PC-3 (cell line): Measurements from ENCODE around the gene PODN. TPM values are rescaled to one million over a fixed set of nuclear protein-coding genes. Genes with fewer than 3 reads are reported as not detected.

Source experiments
- ATAC-seq: fragments of 200-7000 bp; cut with Tn5 transposase; 2 replicates; pipeline ENCODE4 v1.9.1; 2020; ENCODE audit warnings: mild to moderate bottlenecking, moderate library complexity
- BruUV-seq: library from RNA; stranded (reverse); fragments of 400-500 nt; replicated peaks from 2 replicates; lab custom pipeline; 2021; lab: Mats Ljungman, UMichigan
- CTCF ChIA-PET: fragments of 300-600 bp; sonication (Branson Sonifier 250); formaldehyde crosslinking; loops from one replicate; lab custom pipeline; 2022; ENCODE audit warnings: antibody characterized with exemption; lab: Charles Lee
- POLR2A ChIA-PET: fragments of 300-600 bp; sonication (Branson Sonifier 250); formaldehyde crosslinking; loops from one replicate; lab custom pipeline; 2022; ENCODE audit warnings: antibody characterized with exemption; ENCODE audit not compliant: unreplicated experiment; lab: Charles Lee
- DNase-seq: peaks from one replicate; pipeline ENCODE4 v3.0.0-alpha.2; 2015
- H2AFZ ChIP-seq: fragments of 300-600 bp; sonication (generic); 2 replicates; pipeline ENCODE4 v1.6.0; 2016; ENCODE audit warnings: antibody characterized with exemption, low read length
- H3F3A ChIP-seq: fragments of 300-600 bp; sonication (generic); one replicate; pipeline ENCODE4 v1.6.0; 2017; ENCODE audit warnings: antibody characterized with exemption, low read length, control low read depth, mild to moderate bottlenecking; ENCODE audit not compliant: unreplicated experiment
- H3K27ac ChIP-seq: fragments of 300-600 bp; sonication (generic); 2 replicates; pipeline ENCODE4 v1.5.1; 2016; ENCODE audit warnings: mild to moderate bottlenecking, low read length
- H3K27me3 ChIP-seq: fragments of 300-600 bp; sonication (generic); 2 replicates; pipeline ENCODE4 v1.6.1; 2016; ENCODE audit warnings: low read length, mixed read lengths
- H3K36me3 ChIP-seq: fragments of 300-600 bp; sonication (generic); 2 replicates; pipeline ENCODE4 v1.6.1; 2016; ENCODE audit warnings: low read depth, mixed run types, low read length, mixed read lengths
- H3K4me1 ChIP-seq: fragments of 300-600 bp; sonication (generic); 2 replicates; pipeline ENCODE4 v1.5.1; 2016; ENCODE audit warnings: low read length; ENCODE audit not compliant: insufficient read depth
- H3K4me2 ChIP-seq: fragments of 300-600 bp; sonication (generic); 2 replicates; pipeline ENCODE4 v1.6.0; 2016; ENCODE audit warnings: low read length
- H3K4me3 ChIP-seq: fragments of 300-600 bp; sonication (generic); 2 replicates; pipeline ENCODE4 v1.5.1; 2016; ENCODE audit warnings: mild to moderate bottlenecking, low read length, mixed read lengths
- H3K79me2 ChIP-seq: fragments of 300-600 bp; sonication (generic); 2 replicates; pipeline ENCODE4 v1.6.1; 2017; ENCODE audit warnings: low read length, mixed read lengths
- H3K9ac ChIP-seq: fragments of 300-600 bp; sonication (generic); 2 replicates; pipeline ENCODE4 v1.6.0; 2016; ENCODE audit warnings: mild to moderate bottlenecking, low read length
- H3K9me2 ChIP-seq: fragments of 300-600 bp; sonication (generic); replicated peaks from 2 replicates; pipeline ENCODE4 v1.6.1; 2016; ENCODE audit warnings: mixed run types, low read length, mixed read lengths
- H3K9me3 ChIP-seq: fragments of 300-600 bp; sonication (generic); 2 replicates; pipeline ENCODE4 v1.6.1; 2016; ENCODE audit warnings: low read length, mixed read lengths
- H4K20me1 ChIP-seq: fragments of 300-600 bp; sonication (generic); 2 replicates; pipeline ENCODE4 v1.6.1; 2016; ENCODE audit warnings: low read length, mixed read lengths
- EZH2 ChIP-seq: fragments of 300-600 bp; sonication (generic); IDR thresholded peaks from one replicate; pipeline ENCODE4 v1.6.1; 2017; ENCODE audit warnings: antibody characterized with exemption, mild to moderate bottlenecking, low read length; ENCODE audit not compliant: unreplicated experiment
- EZH2phosphoT487 ChIP-seq: fragments of 300-600 bp; sonication (generic); IDR thresholded peaks from 2 replicates; pipeline ENCODE4 v1.6.1; 2018; ENCODE audit warnings: mild to moderate bottlenecking, antibody characterized with exemption, low read length, borderline replicate concordance
- intact Hi-C: fragments of 100-400 bp; cut with micrococcal nuclease; formaldehyde crosslinking; loops from 2 replicates; pipeline ENCODE4 v1.9.0; 2023
- total RNA-seq: library from RNA; depleted of rRNA; stranded (reverse); fragments of >200 nt; gene quantifications from 2 replicates; pipeline ENCODE4 v1.2.3, GENCODE V29; 2014
- TF ChIP-seq, protein P1 (sequence below): fragments of 300-600 bp; sonication (generic); conservative IDR thresholded peaks from 2 replicates; pipeline ENCODE4 v1.5.1; 2017; ENCODE audit warnings: antibody characterized with exemption, low read depth, mild to moderate bottlenecking, low read length

Gene PODN
- total RNA-seq, 1 experiment from 2014 or later: not detected

DNA sequence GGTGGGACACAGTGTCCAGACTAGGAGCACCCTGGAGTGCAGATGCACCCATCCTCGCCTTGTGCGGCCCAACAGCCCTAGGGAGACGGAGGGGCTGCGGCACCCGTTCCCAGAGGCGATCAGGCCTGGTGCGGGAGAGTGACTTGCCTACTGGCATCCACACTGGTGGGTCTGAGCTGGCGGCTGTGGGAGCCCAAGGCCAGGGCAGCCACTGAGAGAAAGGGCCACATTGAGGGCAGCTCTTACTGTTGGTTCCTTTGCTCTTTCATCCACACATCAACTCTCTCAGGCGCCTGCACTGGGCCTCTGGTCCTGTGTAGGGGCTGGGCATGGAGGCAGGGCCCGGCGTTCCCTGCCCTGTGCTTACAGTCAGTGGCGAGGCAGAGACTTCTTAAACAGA lies 8.6 kb downstream of the PODN start:
- POLR2A ChIA-PET: no interaction called here
- Histone ChIP-seq H3K27me3 (no peaks in the 10 kb centered on the region), H3K4me3 (no peak overlapping the region), H4K20me1 (no peaks in the 10 kb centered on the region), H3K79me2 (no peaks in the 10 kb centered on the region), H3K9ac (no peak overlapping the region), H2AFZ (no peak overlapping the region), H3K4me2 (no peak overlapping the region), H3K36me3 (no peaks in the 10 kb centered on the region), H3K27ac (no peak overlapping the region), H3K9me2 (no peaks in the 10 kb centered on the region), H3K9me3 (no peaks in the 10 kb centered on the region), H3K4me1 (no peaks in the 10 kb centered on the region), H3F3A (no peaks in the 10 kb centered on the region)
- intact Hi-C loops: no loop called here
- CTCF ChIA-PET: no interaction called here
- no TSS peak for BruUV-seq
- DNase-seq: no peak
- no peak for ATAC-seq
- TF ChIP-seq EZH2: no peak
- no peak for TF ChIP-seq EZH2phosphoT487
- TF ChIP-seq, protein P1, sequence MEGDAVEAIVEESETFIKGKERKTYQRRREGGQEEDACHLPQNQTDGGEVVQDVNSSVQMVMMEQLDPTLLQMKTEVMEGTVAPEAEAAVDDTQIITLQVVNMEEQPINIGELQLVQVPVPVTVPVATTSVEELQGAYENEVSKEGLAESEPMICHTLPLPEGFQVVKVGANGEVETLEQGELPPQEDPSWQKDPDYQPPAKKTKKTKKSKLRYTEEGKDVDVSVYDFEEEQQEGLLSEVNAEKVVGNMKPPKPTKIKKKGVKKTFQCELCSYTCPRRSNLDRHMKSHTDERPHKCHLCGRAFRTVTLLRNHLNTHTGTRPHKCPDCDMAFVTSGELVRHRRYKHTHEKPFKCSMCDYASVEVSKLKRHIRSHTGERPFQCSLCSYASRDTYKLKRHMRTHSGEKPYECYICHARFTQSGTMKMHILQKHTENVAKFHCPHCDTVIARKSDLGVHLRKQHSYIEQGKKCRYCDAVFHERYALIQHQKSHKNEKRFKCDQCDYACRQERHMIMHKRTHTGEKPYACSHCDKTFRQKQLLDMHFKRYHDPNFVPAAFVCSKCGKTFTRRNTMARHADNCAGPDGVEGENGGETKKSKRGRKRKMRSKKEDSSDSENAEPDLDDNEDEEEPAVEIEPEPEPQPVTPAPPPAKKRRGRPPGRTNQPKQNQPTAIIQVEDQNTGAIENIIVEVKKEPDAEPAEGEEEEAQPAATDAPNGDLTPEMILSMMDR: no peak

DNA sequence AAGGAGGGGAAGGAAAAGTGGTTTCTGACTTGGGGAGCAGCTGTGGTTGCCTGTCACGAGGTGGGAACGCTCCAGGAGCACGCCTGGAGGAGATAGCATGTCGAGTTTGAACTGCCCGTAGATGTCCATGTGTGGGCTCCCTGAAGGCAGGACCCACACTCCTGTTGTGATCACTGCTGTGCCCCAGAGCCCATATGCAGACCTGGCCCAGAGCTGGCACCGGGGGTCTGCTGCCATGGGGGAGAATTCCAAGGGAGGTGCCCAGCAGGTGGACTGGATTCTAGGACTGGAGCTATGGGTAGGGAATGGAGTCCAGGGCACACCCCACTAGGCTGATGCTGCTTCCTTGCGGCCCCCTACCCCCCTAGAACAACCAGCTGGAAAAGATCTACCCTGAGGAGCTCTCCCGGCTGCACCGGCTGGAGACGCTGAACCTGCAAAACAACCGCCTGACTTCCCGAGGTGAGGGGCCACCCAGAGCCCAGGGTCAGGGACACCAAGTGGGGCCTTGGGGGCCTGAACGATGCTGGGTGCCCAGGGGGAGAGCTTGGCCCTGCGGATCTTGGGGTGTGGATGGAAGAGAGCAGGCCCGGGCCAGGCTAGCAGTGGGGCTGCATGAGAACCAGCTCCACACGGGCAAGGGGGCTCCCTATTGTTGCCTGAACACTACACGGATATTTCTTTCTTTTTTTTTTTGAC lies 9.3 kb downstream of the PODN start:
- POLR2A ChIA-PET: no interaction called here
- Histone ChIP-seq H3F3A (no peaks in the 10 kb centered on the region), H2AFZ (no peak overlapping the region), H3K36me3 (no peaks in the 10 kb centered on the region), H3K9ac (no peak overlapping the region), H3K27me3 (no peaks in the 10 kb centered on the region), H3K4me2 (no peak overlapping the region), H3K4me1 (no peaks in the 10 kb centered on the region), H3K27ac (no peak overlapping the region), H4K20me1 (no peaks in the 10 kb centered on the region), H3K9me3 (no peaks in the 10 kb centered on the region), H3K79me2 (no peaks in the 10 kb centered on the region), H3K4me3 (no peak overlapping the region), H3K9me2 (no peaks in the 10 kb centered on the region)
- no peak for ATAC-seq
- intact Hi-C loops: no loop called here
- CTCF ChIA-PET: interaction anchor here (0.6 kb wide), 1 partner anchor 23 kb away, joined by 6 read pairs; no protein-coding TSS in a partner anchor
- DNase-seq: no peak
- TF ChIP-seq EZH2 (no peak), EZH2phosphoT487 (no peak)
- TF ChIP-seq, protein P1: no peak
- no TSS peak for BruUV-seq

GRCh38 chr1:53071915-53072314 lies 9.9 kb downstream of the PODN start:
- Histone ChIP-seq H3K27ac (no peak overlapping the region), H3K4me2 (no peak overlapping the region), H3K9me2 (no peaks in the 10 kb centered on the region), H3F3A (no peaks in the 10 kb centered on the region), H3K27me3 (no peaks in the 10 kb centered on the region), H2AFZ (no peak overlapping the region), H3K9ac (no peak overlapping the region), H3K4me1 (no peaks in the 10 kb centered on the region), H3K79me2 (no peaks in the 10 kb centered on the region), H3K9me3 (no peaks in the 10 kb centered on the region), H3K36me3 (no peaks in the 10 kb centered on the region), H4K20me1 (no peaks in the 10 kb centered on the region), H3K4me3 (no peak overlapping the region)
- ATAC-seq: no peak
- no peak for DNase-seq
- intact Hi-C loops: no loop called here
- TF ChIP-seq EZH2phosphoT487 (no peak), EZH2 (no peak)
- TF ChIP-seq, protein P1: no peak
- BruUV-seq: no TSS peak
- POLR2A ChIA-PET: no interaction called here
- CTCF ChIA-PET: interaction anchor here (0.6 kb wide), 1 partner anchor 23 kb away, joined by 6 read pairs; no protein-coding TSS in a partner anchor
